ENCODE measurements around the gene FBXO24.
"Not testable (repeated sequence)": the region's sequence is repeated elsewhere in the genome, so short reads cannot be mapped to it uniquely, and the experiment has no call there.

FBXO24 gene

DNA sequence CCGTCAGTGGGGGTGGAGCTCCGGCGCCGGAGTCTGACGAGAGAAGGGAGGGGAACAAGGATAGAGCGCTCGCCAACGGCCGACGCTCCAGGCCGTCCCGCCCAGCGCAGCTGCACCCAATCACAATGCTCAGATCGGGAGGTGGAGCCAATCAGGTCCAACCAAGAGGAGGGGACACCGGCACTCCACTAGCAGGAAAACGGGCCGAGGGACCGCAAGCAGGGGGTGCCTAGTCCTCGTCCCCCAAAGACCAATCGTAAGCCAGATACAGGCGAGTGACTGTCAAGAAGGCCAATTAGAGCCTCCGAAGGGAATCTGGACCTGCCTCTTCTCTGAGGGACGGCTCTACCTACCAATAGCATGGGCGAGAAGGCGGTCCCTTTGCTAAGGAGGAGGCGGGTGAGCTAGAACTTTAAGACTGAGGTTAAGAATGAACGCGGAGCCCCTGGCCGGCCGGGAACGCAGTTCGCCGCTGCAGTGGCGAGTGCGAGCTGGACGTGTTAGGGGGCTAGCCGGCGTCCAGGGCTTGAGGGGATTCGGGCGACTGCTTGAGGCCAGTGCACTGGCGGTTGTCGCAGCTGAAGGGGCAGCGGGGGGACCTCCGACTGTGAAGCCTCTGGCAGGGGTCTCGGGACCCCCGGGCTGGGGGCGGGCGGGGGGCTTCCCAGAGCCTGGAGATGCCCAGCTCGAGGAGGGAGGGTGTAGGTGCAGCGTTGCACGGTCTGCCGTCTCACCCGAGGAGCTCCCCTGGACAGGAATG, at the start of gene FBXO24:
Gene FBXO24, plus strand, starts transcription at position 63 of the 760 bp plus-strand sequence. Its CDS starts 298 bp downstream, at position 361.
- DNase-seq: peak; percentile 90

- not testable (repeated sequence) for DNase-seq
Observed at GRCh38 chr7:100536695-100537094, 49.4 kb upstream of the FBXO24 start.

DNA sequence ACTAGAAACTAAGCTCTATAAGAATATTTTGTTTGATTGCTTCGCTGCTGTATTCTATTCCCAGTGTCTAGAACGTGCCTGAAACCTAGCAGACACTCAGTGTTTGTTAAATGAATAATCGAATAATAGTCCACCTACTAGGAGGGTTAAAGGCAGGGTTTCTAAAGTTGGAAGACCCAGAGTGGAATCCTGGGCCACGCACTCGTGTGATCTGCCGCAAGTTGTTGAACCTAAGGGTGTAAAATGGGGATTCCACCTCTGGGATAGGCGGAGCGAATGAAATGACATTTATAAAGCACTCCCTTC, 47.8 kb upstream of the FBXO24 start:
- no peak for DNase-seq

DNA sequence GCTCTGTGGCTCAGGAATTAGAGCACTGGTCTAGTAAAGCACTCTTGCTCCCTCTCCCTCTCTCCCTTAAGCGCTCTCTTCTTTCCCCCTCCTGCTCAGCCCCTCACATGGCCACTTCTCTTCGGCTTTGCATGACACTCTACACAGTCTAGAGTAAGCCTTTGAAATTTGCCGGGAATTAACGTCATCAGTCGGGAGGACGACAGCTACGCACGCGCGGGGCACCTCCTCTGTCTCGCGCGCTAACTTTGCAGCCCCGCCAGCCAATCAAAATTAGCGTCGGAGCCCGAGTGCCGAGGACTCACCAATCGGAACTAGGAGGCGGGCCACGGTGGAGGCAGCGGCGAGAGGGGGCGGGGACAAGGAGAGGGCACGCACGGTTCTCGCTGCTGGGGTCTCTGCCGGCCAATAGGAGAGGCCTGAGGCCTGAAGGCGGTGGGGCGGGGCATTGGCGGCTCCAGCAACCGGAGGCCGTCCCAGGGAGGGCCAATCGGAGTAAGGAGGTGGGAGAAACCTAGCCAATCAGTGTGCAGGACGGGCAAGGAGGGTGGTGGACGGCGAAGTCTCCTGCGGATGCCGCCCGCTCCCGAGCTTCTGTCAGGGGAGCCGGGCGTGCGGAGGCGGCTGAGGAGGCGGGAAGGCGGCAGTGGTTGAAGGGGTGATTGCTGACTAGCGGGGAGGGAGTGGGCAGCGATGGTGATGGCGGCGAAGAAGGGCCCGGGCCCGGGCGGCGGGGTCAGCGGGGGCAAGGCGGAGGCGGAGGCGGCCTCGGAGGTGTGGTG, 47.3 kb upstream of the FBXO24 start, which contains the start of gene AGFG2:
Gene AGFG2, plus strand, starts transcription at position 550 of the 782 bp plus-strand sequence. Its CDS starts 144 bp downstream, at position 694.
- peak; percentile 88 for DNase-seq

DNA sequence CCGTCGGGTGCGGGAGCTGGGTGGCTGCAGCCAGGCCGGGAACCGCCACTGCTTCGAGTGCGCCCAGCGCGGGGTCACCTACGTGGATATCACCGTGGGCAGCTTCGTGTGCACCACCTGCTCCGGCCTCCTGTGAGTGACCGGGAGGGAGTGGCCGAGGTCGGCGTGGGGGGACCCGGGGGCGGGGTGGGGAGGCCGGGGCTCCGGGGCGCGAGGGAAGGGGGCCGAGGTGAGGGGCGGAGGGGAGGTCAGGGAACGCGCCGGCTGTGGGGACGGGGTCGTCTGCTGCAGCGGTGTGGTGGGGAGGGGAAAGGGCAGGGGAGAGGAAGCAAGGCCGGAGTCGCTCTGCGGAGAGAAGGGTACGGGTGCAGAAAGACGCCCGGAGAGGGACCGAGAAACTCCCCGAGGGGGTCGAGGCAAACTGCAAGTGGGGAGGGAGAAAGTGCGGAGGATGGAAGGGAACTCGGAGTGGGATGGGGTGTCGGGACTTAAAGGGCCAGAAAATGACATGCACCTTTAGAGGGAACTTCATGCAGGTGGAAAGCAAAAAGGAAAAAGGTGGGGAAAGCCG, 46.6 kb upstream of the FBXO24 start:
- no peak for DNase-seq

GRCh38 chr7:100540073-100540723, 45.9 kb upstream of the FBXO24 start:
- DNase-seq: no peak

- not testable (repeated sequence) for DNase-seq
Observed at GRCh38 chr7:100541309-100541708, 44.8 kb upstream of the FBXO24 start.

DNA sequence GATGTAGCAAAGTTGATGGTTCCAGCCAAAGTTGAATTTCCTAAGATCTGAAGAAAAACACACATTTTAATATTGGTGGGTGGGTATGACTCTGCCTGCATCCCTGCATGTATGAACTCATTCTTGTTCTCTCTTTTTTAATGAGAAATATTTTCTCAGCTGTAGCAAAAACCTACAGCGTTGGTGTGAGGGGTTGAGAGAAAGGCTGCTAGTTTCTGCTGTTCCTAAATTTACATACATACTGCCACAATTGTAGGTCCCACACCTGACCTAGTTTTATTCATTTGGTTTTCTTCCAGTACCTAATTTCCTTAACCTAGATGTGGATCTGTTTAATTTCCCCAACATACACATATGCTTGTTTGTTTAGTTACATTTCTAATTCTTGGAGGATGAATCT, 42.5 kb upstream of the FBXO24 start:
- DNase-seq: no peak

GRCh38 chr7:100544386-100544785, 41.7 kb upstream of the FBXO24 start:
- DNase-seq: no peak

DNA sequence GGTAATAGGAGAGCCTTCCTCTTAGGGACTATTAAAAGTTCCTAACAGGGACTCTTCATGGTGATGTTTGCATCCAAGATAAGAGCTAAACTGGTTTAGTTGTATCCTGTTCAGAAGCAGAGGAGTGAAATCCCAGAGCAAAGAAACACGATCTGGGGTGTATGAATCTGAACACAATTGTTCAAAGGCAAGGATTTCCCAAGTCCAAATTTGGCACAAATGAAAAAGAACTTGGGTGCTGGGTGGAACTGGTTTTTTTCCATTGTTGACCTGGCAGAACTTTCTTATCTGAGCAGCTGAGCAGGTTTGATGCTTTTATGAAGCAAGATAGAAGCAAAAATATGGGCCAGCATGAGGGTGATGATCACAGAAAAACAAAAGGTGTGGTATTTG, 41.2 kb upstream of the FBXO24 start:
- DNase-seq: no peak

DNA sequence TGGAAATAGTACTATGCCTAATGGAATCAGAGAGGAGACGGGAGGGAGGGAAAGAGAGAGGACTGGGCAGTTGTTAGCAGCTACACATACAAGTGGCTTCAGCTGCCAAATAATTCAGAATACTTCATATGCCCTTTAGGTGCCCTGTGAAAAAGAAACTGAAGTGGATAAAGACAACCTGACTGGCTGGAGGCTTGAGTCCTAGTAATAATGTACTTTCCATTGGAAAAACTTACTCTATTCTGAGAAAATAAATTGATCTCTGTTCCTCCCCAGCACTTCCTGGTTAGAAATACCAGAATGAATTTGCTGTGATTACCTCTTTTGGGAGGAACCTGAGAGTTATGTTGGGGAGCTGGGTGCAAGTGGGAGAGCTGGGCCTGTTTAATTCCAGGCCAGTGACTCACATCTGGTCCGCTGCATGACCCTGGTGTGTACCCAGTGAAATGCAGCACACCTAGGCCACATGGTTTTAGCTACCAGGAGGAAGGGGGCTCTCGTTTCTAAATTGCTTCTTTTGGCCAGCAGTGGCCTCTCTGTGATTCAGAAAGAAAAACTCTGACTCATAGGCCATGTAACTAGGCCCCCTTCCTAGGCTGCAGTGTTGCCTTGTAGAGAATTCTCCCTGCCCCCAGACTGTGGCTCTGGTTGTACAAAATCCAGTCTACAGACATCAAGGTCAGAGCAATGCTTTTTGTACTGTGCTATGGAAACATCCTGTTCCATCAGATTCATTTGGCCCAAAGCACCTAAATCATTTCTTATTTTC, 40.6 kb upstream of the FBXO24 start:
- no peak for DNase-seq

GRCh38 chr7:100546129-100546925, 39.8 kb upstream of the FBXO24 start:
- DNase-seq: no peak

DNA sequence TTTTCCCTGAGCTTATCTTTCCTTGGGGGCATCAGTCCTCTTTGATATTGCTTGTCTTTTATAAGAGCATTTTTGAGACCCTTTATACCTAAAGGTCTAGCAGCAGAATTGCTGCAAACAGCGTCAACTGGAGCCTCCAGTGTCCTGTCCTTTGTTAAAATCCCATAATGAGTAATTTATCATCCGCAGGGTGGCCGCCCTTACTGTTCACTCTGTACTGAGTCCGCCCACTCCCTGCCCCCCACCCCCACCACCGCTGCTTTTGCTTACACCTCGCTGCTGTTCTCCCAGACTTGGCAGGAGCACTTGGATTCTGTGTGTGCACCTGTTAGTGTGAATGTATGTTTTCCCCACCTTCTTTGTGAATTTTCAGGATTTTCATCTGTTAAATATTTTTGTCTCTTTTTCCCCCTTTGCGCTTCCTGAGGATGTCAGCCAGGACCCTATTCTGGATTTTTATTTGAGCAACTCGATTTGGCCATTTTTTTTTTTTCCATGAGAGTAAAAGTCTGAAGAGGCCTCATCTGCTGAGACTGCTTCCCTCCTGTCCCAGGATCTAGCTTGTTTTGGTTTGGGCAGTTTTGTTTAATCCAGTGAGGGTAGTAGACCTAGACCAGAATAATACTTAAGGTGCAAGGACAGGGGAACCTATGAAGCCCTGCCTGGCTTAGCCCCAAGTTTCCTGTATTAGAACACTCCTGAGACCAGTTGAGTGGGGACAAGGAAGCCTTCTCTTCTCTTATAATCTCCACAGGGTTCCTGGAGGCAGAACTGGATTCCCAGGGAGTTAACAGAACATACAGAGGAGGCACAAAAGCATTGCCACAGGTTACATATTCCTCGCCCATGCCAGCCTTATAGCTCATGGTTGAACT, 39.0 kb upstream of the FBXO24 start:
- DNase-seq: no peak

DNA sequence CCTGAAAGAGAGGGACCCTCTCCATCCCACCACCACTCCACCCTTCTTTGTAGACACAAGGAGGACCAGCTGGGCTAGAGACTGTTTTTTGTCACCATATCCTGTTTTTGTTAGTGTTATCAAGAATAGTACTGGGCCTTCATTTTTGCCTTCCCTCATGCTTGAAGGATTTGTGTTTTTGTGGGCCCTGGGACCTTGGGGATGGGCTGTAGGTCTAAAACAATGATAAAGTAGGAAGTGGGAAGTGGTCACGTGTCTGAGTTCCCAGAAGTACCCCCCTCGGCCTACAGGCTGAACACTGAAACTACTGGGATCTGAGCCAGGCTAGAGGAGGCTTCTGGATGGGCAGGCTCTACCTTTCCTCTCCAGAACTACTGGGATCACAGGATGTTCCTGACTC, 38.3 kb upstream of the FBXO24 start:
- no peak for DNase-seq

DNA sequence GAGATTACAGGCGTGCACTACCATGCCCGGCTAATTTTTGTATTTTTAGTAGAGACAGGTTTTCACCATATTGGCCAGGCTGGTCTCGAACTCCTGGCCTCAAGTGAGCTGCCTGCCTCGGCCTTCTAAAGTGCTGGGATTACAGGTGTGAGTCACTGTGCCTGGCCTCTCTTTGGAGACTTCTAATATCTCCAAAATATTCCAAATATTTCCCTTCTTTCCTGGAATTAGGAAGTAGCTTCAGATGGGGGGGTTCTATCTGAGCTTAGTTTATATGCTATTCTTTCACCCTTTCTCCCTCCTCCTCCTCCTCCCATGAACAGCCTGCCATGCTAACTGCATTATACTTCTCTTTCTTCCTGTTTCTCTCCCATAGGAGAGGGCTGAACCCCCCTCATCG, 37.7 kb upstream of the FBXO24 start:
- not testable (repeated sequence) for DNase-seq

- DNase-seq: no peak
Observed at GRCh38 chr7:100552532-100552931, 33.6 kb upstream of the FBXO24 start.

DNA sequence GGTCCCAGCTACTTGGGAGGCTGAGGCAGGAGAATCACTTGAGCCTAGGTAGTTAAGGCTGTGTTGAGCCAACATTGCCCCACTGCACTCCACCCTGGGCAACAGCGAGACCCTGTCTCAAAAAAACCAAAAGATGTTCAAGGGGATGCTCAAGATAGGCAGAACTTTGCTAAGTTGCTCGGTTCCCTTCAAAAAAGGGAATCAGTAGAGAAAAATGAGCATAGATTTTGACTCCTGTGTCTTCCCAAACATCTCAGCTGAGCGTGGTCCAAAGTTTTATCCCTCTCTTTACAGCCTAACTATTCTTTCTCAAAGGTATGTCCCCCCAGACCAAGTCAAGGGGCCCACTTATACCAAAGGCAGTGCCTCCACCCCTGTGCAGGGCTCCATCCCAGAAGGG, 33.1 kb upstream of the FBXO24 start:
- DNase-seq: no peak

GRCh38 chr7:100555701-100556100, 30.4 kb upstream of the FBXO24 start:
- no peak for DNase-seq

DNA sequence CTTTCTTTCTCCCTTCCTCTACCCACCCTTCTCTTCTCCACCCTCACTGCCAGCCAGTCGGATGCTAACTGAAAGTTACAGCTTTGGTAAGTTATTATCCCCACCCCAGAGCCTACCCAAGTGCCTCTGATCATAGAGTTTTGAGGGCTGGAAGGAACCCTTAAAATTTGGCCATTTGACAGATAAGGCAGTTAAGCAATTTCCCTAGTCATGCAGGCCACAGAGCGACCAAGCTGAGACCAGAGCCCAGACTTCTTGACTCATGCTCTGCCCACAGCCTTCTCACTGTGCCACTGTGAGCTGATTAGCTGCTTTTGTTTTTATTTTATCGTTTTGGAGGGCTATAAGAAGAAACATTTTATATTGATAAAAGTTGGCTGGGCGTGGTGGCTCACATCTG, 29.6 kb upstream of the FBXO24 start:
- DNase-seq: no peak

DNA sequence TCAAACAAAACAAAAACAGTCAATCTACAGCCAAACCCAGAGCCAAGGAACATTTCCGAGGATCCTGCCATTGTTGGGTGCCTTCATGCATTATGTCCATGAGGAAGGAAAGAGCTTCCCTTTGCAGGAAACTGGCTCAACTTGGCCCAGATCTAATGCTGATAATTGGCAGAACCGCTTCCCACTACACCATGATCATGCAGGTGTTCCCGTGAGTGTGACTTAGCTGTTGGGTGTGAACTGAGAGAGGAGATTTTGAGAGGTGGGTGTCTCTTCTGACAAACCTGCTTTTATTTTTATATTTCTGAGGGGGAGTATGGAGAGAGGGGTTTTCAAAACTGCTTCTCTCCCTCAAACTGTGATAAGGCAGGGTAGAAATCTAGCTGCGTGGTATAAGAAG, 27.0 kb upstream of the FBXO24 start:
- DNase-seq: no peak
